GM23248 (cell line): Measurements from ENCODE around the gene SREK1. TPM values are rescaled to one million over a fixed set of nuclear protein-coding genes. Genes with fewer than 3 reads are reported as not detected.

Experiments
- DNase-seq: peaks from one replicate; pipeline ENCODE4 v3.0.0-alpha.2; 2015
- H2AFZ ChIP-seq: fragments of 200-600 bp; sonication (generic); 2 replicates; pipeline ENCODE4 v1.6.1; 2016; ENCODE audit warnings: antibody characterized with exemption
- H3F3A ChIP-seq: fragments of 200-600 bp; sonication (generic); 2 replicates; pipeline ENCODE4 v1.6.1; 2016; ENCODE audit warnings: mild to moderate bottlenecking, antibody characterized with exemption, mixed run types; ENCODE audit not compliant: insufficient read depth
- H3K27ac ChIP-seq: fragments of 200-600 bp; sonication (generic); 2 replicates; pipeline ENCODE4 v1.5.1; 2016; ENCODE audit warnings: mild to moderate bottlenecking
- H3K27me3 ChIP-seq: fragments of 200-600 bp; sonication (generic); replicated peaks from 2 replicates; pipeline ENCODE4 v1.6.1; 2016; ENCODE audit warnings: mild to moderate bottlenecking; ENCODE audit not compliant: insufficient read depth
- H3K36me3 ChIP-seq: fragments of 200-600 bp; sonication (generic); 2 replicates; pipeline ENCODE4 v1.6.1; 2016; ENCODE audit warnings: low read depth, mild to moderate bottlenecking
- H3K4me1 ChIP-seq: fragments of 200-600 bp; sonication (generic); 2 replicates; pipeline ENCODE4 v1.6.1; 2016; ENCODE audit warnings: mild to moderate bottlenecking; ENCODE audit not compliant: insufficient read depth
- H3K4me2 ChIP-seq: fragments of 200-600 bp; sonication (generic); one replicate; pipeline ENCODE4 v1.6.1; 2016; ENCODE audit warnings: mild to moderate bottlenecking; ENCODE audit not compliant: unreplicated experiment
- H3K4me3 ChIP-seq: fragments of 200-600 bp; sonication (generic); 2 replicates; pipeline ENCODE4 v1.5.1; 2016; ENCODE audit warnings: mild to moderate bottlenecking
- H3K79me2 ChIP-seq: fragments of 200-600 bp; sonication (generic); 2 replicates; pipeline ENCODE4 v1.6.1; 2016; ENCODE audit warnings: mild to moderate bottlenecking; ENCODE audit not compliant: insufficient read depth
- H3K9ac ChIP-seq: fragments of 200-600 bp; sonication (generic); 2 replicates; pipeline ENCODE4 v1.6.1; 2016; ENCODE audit warnings: mild to moderate bottlenecking
- H3K9me2 ChIP-seq: fragments of 200-600 bp; sonication (generic); 2 replicates; pipeline ENCODE4 v1.6.1; 2016; ENCODE audit warnings: mixed run types, mild to moderate bottlenecking, moderate library complexity; ENCODE audit not compliant: insufficient read depth
- H3K9me3 ChIP-seq: fragments of 200-600 bp; sonication (generic); one replicate; pipeline ENCODE4 v1.6.1; 2017; ENCODE audit warnings: low read depth
- H4K20me1 ChIP-seq: fragments of 200-600 bp; sonication (generic); 2 replicates; pipeline ENCODE4 v1.6.0; 2016; ENCODE audit not compliant: insufficient read depth
- EZH2 ChIP-seq: fragments of 200-600 bp; sonication (generic); IDR thresholded peaks from 2 replicates; pipeline ENCODE4 v1.6.1; 2018; ENCODE audit warnings: antibody characterized with exemption, mild to moderate bottlenecking; ENCODE audit not compliant: insufficient read depth, poor library complexity, severe bottlenecking
- EZH2phosphoT487 ChIP-seq: fragments of 200-600 bp; sonication (generic); IDR thresholded peaks from 2 replicates; pipeline ENCODE4 v1.6.1; 2018; ENCODE audit warnings: antibody characterized with exemption, moderate library complexity, mild to moderate bottlenecking, low read depth; ENCODE audit not compliant: insufficient read depth
- WGBS, 2 experiments: methylation state at CpG; one replicate each; pipeline ENCODE4 v1.1.6; 2015 to 2017; ENCODE audit warnings: low lambda C conversion rate in 2 of 2, low coverage in 1 of 2; ENCODE audit errors: missing lambda C conversion rate in 2 of 2; 5-methylcytosine and 5-hydroxymethylcytosine counted together
- in situ Hi-C: fragments of 300-500 bp; cut with MboI; formaldehyde crosslinking; loops from 2 replicates; pipeline ENCODE4 v1.15.0; 2020
- polyA plus RNA-seq: library from polyadenylated mRNA; unstranded; fragments of >200 nt; fragmentation: Nextera tagmentation; extraction: Ambion mirVana; gene quantifications from 2 replicates; pipeline ENCODE4 v1.2.1, GENCODE V29; 2016
- total RNA-seq: library from RNA; depleted of rRNA; stranded (reverse); fragments of >200 nt; shearing (Covaris generic); gene quantifications from 2 replicates; pipeline ENCODE4 v1.2.3, GENCODE V29; 2014

Gene SREK1
- total and polyA plus RNA-seq, 2 experiments from 2014 or later, result 32.2 to 45.5 TPM

- Histone ChIP-seq H3K36me3 (no peaks in the 10 kb centered on the region), H3K9ac (no peak overlapping the region), H3K4me1 (peaks cover 20% of the 10 kb centered on the region), H3K27ac (no peak overlapping the region), H4K20me1 (0 out of 2 replicates have a peak, but pooled peaks cover 6% of the 10 kb centered on the region), H3K9me3 (no peaks in the 10 kb centered on the region), H3K4me3 (no peak overlapping the region), H3K79me2 (peaks cover 28% of the 10 kb centered on the region), H3K27me3 (no peaks in the 10 kb centered on the region), H3K9me2 (no peaks in the 10 kb centered on the region), H3K4me2 (no peak overlapping the region), H3F3A (peaks cover 29% of the 10 kb centered on the region), H2AFZ (peak overlapping the region; percentile 98; the same call in 1 of the 2 replicates)
- WGBS, 2 experiments, result 49 to 57% methylated on average over 2 of the region's 2 CpGs
- TF ChIP-seq EZH2phosphoT487 (no peak), EZH2 (no peak)
- in situ Hi-C loops, result no loop called here
- no peak for DNase-seq
These were observed 1.7 kb upstream of the SREK1 start for GRCh38 chr5:66142417-66142816.

GRCh38 chr5:66143473-66144073 lies 527 bp upstream of the SREK1 start:
- in situ Hi-C loops, result no loop called here

GRCh38 chr5:66144834-66145390 lies 812 bp downstream of the SREK1 start:
- H3K4me3 ChIP-seq, result peak overlapping the region; percentile 89
- H3K27ac ChIP-seq, result peak overlapping the region; percentile 95
- no peaks in the 10 kb centered on the region for H3K36me3 ChIP-seq
- peak overlapping the region; percentile 98 for H2AFZ ChIP-seq
- H4K20me1 ChIP-seq, result 0 out of 2 replicates have a peak, but pooled peaks cover 6% of the 10 kb centered on the region
- peak overlapping the region; percentile 97 for H3K4me2 ChIP-seq
- peaks cover 29% of the 10 kb centered on the region for H3K4me1 ChIP-seq
- H3K9me2 ChIP-seq, result no peaks in the 10 kb centered on the region
- peak overlapping the region; percentile 95 for H3K9ac ChIP-seq
- in situ Hi-C loops, result no loop called here
- H3K9me3 ChIP-seq, result no peaks in the 10 kb centered on the region
- no peaks in the 10 kb centered on the region for H3K27me3 ChIP-seq
- TF ChIP-seq EZH2phosphoT487 (no peak), EZH2 (no peak)
- H3K79me2 ChIP-seq, result peaks cover 53% of the 10 kb centered on the region
- 0 to 1% methylated on average over 22 of the region's 22 CpGs for WGBS, 2 experiments
- H3F3A ChIP-seq, result peaks cover 29% of the 10 kb centered on the region
- peak; percentile 78 for DNase-seq

More at GRCh38 chr5:66143473-66144073, 527 bp upstream of the SREK1 start:
- no peaks in the 10 kb centered on the region for H3K36me3 ChIP-seq
- H3K9ac ChIP-seq, result peak overlapping the region; percentile 95
- H3K9me3 ChIP-seq, result no peaks in the 10 kb centered on the region
- 29 to 30% methylated on average over 16 of the region's 16 CpGs for WGBS, 2 experiments
- H4K20me1 ChIP-seq, result 0 out of 2 replicates have a peak, but pooled peaks cover 6% of the 10 kb centered on the region
- TF ChIP-seq EZH2, result no peak
- no peak for TF ChIP-seq EZH2phosphoT487
- H3K4me1 ChIP-seq, result peaks cover 29% of the 10 kb centered on the region
- H3K27me3 ChIP-seq, result no peaks in the 10 kb centered on the region
- H3K9me2 ChIP-seq, result no peaks in the 10 kb centered on the region
- H3K4me3 ChIP-seq, result peak overlapping the region; percentile 89
- peak overlapping the region; percentile 95 for H3K27ac ChIP-seq
- H3F3A ChIP-seq, result peaks cover 29% of the 10 kb centered on the region
- H3K79me2 ChIP-seq, result peaks cover 39% of the 10 kb centered on the region
- DNase-seq, result no peak
- peak overlapping the region; percentile 98 for H2AFZ ChIP-seq
- H3K4me2 ChIP-seq, result peak overlapping the region; percentile 97

GRCh38 chr5:66145737-66146136 lies 1.6 kb downstream of the SREK1 start:
- no peak for DNase-seq
- H3F3A ChIP-seq, result peaks cover 29% of the 10 kb centered on the region
- H3K36me3 ChIP-seq, result no peaks in the 10 kb centered on the region
- peaks cover 11% of the 10 kb centered on the region; the same call in 1 of the 2 replicates for H4K20me1 ChIP-seq
- H3K4me3 ChIP-seq, result peak overlapping the region; percentile 89
- peak overlapping the region; percentile 95 for H3K27ac ChIP-seq
- peaks cover 61% of the 10 kb centered on the region for H3K79me2 ChIP-seq
- H3K27me3 ChIP-seq, result no peaks in the 10 kb centered on the region
- WGBS, 2 experiments, result 19 to 21% methylated on average over 8 of the region's 8 CpGs
- in situ Hi-C loops, result no loop called here
- TF ChIP-seq EZH2phosphoT487, result no peak
- TF ChIP-seq EZH2, result no peak
- peak overlapping the region; percentile 97 for H3K4me2 ChIP-seq
- H2AFZ ChIP-seq, result no peak overlapping the region
- no peaks in the 10 kb centered on the region for H3K9me2 ChIP-seq
- H3K4me1 ChIP-seq, result peaks cover 30% of the 10 kb centered on the region
- H3K9ac ChIP-seq, result peak overlapping the region; percentile 95
- no peaks in the 10 kb centered on the region for H3K9me3 ChIP-seq
